ENCODE measurements around the gene USP2.

The USP2 gene, protein sequence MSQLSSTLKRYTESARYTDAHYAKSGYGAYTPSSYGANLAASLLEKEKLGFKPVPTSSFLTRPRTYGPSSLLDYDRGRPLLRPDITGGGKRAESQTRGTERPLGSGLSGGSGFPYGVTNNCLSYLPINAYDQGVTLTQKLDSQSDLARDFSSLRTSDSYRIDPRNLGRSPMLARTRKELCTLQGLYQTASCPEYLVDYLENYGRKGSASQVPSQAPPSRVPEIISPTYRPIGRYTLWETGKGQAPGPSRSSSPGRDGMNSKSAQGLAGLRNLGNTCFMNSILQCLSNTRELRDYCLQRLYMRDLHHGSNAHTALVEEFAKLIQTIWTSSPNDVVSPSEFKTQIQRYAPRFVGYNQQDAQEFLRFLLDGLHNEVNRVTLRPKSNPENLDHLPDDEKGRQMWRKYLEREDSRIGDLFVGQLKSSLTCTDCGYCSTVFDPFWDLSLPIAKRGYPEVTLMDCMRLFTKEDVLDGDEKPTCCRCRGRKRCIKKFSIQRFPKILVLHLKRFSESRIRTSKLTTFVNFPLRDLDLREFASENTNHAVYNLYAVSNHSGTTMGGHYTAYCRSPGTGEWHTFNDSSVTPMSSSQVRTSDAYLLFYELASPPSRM

DNA sequence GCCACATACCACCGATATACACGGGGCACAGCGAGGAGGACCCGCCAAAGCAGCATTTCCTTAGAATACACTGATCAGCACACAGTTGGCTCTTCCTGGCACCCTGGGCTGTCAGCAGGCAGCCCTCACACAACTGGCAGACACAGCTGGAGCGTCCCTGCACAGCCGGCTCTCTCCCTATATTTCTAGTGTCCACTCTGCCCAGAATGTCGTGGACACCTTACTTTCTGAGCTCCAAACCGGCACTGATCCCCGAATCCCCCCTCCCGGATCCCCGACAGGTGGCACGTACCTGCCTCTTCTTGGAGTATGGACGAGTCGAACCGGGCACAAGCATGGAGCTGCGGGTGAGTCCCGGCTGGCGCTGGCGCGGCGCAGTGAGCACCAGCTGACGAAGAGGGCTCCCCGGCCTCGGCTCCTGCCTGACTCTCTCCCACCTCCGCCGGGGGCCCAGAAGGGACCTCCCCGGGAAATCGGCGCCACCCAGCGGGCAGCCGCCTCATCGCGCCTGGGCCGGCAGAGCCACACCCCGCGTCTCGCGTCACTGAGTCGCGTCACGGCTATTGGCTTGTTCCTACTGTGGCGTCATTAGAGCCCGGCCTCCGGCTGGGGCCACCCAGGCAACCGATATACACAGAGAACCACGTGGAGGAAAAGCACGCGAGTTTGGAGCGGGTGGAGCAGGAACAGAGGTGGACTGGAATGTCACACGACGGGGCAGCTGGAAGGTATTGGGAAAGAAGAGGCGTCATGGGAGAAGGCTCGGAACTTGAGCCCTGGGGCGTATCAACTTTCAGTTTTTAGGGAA lies at the start of gene USP2:
Gene USP2 (minus strand): TSS at position 510 of the 808 bp plus-strand sequence. CDS start 8,210 bp downstream, outside the sequence.
- DNase-seq = peak; percentile 93

DNA sequence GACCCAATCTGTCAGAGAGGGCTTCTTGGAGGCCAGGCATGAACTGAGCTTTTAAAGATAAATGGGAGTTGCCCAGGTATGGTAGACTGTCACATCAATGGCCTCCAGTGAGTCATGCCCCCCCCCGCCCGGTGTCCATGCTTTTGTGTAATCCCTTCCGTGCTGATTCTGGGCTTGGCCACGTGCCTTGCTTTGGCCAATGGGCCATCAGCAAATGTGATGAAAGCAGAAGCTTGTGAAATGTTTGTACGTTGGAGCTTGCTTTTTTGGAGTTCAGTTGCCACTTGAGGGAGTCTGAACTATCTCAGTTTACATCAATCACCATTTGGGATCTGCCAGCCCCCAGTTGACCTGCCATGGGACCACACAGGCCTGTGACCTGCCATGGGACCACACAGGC lies 45.8 kb upstream of the USP2 start:
- no peak for DNase-seq

DNA sequence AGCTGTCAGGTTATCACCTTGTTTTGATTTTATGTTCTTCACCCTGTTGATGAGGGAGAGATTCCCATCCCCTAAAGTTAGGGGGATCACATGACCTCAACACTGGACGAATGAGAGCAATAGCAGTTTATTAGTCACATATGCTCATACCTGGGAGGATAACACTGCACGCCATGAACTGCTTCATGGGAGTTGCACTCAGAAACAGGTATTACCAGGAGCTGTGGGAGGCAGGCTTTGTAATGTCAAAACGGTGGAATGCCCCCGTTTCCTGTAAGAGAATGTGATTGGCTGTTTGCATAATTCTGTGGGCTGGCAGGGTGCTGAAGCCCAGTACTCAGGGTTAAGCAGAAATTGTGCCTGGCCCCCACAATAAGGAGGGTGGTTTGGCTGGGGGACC lies 44.7 kb upstream of the USP2 start:
- DNase-seq = no peak

DNA sequence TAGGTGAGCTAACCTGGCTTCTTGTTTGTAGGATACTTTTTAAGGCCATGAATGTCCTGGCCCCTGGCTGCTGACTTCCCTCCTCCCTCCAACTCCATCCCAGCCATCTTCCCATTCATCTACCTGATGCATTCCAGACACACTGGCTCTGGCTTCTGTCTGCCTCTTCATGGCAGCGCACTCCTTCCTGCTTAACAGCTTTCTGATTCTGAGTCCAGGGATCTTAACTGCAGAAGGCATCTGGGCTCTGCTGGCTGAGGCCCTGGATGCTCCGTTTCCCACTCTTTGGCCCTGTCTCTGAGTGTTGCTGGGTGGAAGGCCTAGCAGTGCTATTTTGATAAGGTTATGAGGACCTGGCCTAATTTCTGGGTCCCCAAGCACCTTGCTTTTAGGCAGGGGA lies 43.3 kb upstream of the USP2 start:
- no peak for DNase-seq

DNA sequence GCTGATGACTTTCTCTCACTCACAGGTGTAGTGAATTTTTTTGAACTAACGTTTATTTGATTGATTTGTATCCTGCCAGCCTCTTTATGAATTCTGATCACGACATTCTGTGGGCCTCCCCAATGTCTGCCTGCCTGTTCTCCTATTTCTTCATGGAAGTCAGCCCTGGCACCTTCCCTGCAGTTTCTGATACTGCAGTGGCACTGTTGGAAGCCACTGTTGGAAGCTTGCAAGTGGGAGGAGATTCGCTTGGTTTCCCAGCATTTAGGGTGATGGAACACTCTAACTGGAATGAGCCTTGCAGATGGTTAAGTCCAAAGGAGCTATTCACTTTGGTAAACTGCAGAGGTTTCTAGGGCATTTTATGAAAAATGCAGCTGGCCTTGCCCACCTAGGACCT lies 42.8 kb upstream of the USP2 start:
- DNase-seq = no peak

DNA sequence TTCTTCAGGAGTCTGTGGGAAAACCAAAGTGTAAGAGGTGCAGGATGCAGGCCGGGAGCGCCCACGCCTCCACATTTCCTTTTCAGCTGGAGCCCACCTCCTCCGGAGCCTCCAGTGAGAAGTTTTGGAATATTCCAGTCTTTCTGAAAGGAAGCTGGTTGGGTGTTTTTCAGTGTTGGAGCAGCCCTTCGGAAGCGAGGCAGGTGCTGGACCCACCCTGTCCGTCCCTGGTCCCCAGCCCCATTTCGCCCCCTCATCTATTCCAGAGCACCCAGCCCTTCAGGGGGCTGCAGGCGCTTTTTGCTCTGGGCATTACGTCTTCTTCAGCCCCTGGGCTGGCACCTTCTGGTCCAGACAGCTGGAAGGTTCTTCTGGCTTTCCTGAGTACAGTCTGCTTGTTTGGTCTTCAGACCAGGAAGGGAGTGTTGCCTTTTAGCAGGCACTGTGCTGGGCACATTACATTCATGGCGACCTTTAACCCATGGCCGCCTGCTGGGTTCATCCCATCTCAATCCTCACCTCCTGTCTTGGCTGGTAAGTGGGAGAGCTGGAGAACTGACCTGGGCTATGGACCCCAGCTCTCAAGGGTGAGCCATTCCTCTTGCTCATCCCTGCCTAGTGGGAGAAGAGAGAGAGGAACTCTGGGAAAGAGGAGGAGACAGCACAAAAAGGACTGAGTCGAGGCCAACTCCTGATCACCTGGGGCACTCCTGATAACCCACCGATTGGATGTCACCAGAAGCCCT lies 42.2 kb upstream of the USP2 start:
- DNase-seq = no peak

DNA sequence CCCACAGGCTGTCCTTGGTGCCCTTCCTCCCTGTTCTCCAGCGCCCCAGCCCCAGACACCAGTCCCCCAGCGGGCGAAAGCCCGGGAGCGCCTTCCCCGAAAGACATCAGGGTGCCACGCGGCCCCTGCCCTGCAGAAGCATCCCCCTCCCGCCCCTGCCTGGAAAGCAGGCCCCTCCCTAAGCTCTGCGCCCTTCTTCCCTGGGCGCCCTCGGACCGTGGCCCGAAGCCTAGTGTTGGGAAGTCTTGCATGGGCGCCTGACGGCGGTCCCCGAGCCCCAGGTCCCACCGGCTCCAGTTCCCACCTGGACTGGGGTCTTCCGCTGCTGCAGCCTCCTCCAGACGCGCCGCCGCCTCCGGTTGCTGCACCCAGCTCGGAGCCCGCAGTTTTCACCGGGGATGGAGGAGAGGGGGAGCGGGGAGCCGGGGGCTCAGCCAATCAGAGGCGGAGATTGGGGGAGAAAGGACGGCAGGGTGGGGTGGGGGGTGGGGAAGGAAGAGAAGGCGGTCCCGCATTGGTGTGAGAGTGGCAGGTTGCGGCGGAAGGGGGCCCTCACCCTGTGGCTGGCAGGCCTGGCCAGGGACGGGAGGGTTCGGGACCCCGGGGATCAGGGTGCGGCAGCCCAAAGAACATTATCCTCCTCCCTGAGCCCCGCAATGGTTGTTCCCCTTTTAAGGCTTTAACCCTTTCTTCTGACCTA lies 41.5 kb upstream of the USP2 start, which contains the start of gene THY1:
Gene THY1 (minus strand): TSS at position 364 of the 700 bp plus-strand sequence. CDS start 2,267 bp downstream, outside the sequence.
- DNase-seq = no peak

DNA sequence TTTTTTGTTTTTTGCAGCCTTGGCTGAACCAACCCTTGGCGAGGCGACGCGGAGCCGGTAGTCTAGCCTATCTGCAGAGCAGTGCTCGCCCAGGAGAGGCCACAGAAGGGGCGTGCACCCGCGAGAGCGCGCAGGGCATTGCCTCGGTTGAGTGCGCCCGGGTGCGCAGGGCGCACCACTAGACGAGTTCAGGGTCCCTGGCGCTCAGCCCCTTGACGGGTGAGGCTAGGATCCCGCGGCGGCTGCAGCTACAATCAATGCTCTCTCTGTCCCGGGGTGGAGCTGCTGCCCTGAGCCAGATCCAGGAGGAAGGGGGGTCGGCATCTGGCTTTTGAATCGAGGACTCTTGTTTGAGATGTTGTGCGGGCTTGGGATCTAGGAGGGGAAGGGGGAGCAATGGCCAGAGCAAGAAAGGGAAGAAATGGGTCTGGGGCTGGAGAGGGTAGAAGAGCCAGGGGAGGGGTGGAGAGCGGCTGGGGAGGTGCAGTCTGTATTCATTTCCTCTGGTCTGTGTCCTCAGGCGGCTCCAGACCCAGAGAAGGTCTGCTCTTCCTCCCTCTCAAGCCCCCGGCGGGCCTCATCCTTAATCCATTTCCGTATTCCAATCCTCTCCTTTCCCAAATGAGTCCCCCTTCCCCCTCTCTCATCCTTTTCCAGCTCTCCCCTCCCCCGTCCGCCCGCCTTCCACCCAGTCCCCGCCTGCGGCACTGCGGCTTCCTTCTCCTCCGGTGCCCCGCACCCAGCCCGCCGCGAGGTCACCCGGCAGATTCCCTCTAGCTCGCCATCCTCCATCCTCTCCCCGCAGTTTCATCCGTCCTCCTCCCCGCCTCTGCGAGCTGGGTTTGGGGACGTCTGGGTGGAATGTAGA lies 40.7 kb upstream of the USP2 start:
- DNase-seq = no peak

DNA sequence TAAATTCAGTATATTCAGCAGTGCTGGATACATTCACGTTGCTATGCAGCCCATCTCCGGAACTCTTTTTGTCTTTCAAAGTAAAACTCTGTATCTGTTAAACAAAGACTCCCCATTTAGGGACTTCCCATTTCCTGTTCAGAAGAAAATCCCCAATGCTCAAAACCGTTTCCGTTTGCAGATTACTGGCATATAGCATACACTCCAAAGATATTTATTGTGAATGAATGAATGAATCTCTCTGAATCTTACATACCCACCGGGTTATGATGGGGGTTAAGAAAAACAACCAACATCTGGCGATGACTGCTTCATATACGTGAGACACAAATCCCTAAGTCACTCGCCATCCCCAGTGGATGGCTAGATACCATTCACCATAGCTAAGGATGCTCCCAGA lies 39.9 kb upstream of the USP2 start:
- no peak for DNase-seq

DNA sequence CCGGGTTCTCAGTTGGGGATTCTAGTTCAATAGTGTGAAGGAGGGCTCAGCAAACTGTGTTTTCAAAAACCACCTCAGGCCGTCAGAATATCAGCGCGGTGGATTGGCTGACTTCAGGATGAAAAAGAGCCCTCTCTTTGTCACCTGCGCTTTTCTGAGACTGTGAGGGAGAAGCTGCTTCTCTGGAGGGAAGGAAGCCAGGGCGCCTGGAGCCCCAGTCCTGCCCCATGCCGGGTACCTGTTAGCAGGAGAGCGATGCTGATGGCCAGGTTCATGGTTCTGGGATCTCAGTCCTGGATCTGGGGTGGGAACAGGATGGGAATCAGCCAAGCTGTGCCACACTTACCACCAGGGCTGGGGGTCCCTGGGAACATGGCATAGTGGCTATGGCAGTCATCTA lies 39.1 kb upstream of the USP2 start:
- DNase-seq = no peak

DNA sequence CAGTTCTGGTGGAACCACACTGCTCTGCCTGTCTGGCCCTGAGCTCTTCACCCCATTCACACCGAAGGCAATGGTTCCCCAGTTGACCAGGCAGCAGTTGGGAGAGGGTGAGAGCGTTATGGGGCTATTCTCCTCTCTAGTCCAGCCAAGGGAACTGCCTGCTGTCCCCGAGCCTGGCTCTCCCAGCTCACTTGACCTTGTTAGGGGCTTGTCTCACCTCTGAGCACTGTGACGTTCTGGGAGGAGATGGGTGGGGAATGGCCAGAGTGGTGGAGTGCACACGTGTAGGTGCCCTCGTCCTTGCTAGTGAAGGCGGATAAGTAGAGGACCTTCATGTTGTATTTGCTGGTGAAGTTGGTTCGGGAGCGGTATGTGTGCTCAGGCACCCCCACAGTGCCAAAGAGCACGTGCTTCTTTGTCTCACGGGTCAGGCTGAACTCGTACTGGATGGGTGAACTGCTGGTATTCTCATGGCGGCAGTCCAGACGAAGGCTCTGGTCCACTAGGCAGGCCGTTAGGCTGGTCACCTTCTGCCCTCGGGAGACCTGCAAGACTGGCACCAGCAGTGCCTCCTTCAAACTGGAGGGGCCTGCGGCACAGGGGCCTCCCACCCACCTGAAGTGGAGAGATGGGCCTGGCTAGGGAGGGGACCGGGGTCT lies 38.5 kb upstream of the USP2 start:
- no peak for DNase-seq

DNA sequence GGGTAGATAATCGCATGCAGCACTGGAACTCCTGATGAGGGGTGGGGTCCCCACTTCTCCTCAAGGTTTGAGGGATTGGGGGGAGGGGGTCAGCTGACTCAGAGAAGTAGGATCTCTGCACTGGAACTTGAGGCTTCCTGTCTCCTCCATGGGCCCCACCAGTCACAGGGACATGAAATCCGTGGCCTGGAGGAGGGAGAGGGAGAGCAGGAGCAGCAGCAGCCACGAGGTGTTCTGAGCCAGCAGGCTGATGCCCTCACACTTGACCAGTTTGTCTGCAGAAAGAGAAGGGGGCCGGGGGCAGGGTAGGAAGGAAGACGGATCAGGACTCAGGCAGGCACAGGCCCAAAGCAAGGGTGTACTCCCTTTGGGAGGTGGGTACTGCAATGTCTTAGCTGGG lies 37.8 kb upstream of the USP2 start:
- DNase-seq = no peak

DNA sequence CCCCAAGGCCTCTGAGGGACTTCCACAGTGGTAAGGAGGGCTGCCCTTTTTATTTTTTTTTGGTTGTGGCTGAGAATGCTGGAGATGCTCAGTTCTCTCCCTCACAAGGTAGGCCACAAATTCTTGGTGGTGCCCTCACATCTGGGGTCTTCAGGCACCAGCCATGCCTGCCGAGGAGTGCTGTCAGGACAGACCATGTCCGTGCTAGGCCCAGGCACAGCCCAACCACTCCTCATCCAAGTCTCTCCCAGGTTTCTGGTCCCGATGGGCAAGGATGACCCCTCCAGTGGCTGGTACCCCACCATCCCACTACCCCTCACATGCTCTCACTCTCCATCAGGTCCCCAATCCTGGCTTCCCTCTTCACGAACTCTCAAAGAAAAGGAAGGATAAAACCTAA lies 37.3 kb upstream of the USP2 start:
- no peak for DNase-seq

DNA sequence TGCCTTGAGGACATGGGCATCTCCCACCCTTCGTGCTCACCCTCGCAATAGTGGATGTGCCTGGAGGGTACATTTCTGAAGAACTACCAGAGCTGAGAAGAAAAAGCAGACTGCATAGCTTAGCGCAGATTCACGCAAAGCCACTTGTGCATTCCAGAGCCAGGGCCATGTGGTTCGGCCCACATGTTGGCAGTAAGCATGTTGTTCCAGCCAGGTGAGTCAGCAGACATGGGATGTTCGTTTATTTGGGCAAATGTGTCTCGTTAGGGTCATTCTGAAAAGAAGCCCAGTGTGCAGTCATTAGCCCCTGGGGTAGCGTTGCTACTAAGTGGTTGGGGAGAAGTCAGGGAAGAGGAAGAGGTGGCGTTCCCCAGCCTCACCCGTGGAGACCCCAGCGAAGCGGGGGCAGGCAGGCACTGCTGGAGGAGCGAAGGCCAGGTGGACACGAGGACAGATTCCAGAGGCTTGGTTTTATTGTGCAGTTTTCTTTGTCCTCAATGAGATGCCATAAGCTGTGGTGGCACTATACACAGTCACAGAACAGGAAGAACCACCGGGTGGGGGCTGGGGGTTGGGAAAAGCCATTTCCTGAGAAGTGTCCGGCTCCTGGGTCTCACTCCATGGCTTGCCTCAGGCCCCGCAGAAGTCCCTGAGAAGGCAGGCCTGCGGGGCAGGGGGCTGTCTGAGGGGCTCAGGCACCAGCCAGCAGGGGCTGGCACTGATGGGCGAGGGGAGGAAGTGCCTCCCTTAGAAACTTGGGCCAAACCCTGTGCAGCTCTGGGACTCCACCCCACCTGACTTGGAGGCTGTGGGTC lies 36.4 kb upstream of the USP2 start:
- no peak for DNase-seq

DNA sequence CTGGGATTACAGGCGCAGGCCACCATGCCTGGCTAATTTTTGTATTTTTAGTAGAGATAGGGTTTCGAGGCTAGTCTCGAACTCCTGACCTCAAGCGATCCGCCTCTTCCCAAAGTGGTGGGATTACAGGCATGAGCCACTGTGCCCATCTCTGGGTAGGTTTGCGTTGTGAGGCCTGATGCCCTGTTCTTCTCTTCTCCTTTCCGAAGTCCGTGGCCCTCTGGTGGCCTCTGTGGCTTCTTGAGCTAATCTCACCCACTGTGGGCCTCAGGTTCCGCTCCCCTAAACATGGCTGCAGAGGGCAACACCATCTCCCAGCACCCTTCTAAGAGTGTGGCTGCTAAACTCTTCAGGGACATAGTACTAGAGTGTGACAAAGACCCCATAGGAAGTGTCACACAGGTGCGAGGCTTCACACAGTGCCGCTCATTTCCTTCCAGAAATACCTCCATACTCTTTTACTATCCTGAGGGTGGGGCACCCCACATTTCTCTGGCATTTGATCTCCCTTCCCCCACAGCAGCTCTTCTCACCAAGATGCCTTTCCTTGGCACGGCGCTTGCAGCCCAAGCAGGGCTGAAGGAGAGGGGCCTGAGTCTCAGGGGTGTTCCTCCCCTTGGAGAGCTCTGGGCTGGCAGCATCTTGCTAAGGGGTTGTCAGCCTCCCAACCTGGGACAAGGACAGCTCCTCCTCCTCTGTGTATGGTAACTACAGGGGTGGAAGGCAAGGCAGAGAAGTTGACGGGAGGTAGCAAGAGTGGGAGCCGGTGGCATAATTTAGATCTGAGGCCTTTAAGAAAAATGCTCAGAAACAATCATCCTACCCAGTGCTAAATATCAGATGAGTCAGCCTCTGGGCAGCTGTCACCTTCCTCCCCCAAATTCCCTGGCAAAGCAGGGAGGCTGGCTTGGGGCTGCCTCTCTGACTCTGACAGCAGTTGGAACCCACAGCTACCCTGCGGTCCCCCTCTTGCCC lies 35.4 kb upstream of the USP2 start:
- no peak for DNase-seq

DNA sequence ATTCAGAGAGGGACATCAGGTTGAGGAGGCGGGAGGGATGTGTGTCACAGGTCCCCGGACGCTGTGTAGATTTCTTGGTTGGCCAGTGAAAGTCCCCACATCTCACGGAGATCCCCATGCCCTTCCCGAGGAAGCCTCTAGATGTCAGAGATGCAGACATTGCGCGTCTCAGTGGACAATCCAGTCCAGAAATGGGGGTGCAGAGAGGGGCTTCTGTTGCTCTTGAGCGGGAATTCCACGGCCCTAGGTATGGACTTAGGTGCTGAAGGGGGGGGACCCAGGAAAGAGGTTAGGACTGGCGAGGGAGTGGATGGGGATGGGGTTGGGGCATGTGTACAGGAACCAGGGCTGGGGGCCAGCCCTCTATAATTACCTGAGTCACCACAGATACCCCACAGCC lies 34.5 kb upstream of the USP2 start:
- no peak for DNase-seq

DNA sequence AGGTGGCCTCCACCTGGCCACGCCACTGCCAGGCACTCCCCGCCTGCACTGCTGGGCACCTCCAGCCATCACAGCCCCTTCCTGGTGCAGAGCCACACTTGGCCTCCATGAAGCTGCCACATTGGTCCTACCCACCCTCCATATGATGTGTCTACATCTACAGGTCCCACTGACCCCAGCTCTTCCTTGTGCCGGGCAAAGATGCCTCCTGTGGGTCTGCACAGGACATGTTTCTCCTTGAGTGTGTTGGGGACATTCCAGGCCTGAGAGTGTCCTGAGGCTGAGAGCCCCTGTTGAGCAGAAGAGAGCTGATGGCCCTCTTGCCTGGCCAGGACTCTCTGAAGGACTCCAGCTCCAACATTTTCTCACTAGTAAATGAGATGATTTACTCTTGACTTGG lies 34.0 kb upstream of the USP2 start:
- no peak for DNase-seq

DNA sequence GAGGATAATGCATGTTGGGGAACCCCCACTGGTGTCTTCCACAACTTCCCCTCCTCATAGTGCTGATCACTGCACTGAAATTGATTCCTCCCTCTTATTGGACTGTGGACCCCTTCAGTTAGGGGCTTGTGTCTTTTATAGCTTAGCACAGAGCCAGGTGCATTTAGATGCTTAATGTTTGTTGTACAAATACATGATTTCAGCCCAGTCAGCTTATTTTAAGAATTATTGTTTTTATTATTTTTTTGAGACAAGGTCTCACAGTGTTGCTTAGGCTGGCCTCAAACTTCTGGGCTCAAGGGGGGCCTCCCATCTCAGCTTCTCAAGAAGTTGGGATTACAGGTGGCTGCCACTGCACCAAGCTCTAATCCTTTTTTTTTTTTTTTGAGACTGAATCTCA lies 33.2 kb upstream of the USP2 start:
- DNase-seq = no peak

DNA sequence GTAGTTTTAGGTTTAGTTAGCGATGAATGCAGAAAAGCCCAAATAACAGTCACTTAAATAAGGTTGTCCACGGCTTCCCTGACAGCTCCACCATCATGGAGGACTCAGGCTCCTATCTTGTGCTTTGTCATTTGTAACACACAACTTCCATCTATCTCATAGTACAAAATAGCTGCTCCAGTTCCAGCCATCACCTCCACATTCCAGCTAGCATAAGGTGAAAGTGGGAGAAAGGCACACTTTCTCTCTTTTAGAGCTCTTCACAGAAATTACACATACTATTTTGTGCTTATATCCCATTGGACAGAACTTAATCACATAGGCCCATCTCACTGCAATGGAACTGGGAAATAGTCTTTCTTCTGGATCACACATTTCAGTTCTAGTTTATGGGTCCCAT lies 32.8 kb upstream of the USP2 start:
- DNase-seq = no peak
